GM21619 (cell line): ENCODE results near the gene SOHLH1.

Experiments used
- ATAC-seq: cut with Tn5 transposase; IDR thresholded peaks from one replicate; pipeline ENCODE4 v1.9.1; 2021; ENCODE audit not compliant: unreplicated experiment

SOHLH1 gene

GRCh38 chr9:135699440-135699839 is at the start of gene SOHLH1:
SOHLH1 (minus strand) TSS chr9:135699481; CDS start chr9:135699467, 14 bp downstream.
- ATAC-seq: no peak

- no peak for ATAC-seq
These were observed 49.4 kb upstream of the SOHLH1 start for GRCh38 chr9:135748676-135749075.

- ATAC-seq: no peak
These were observed 48.0 kb upstream of the SOHLH1 start for GRCh38 chr9:135747311-135747710.

DNA sequence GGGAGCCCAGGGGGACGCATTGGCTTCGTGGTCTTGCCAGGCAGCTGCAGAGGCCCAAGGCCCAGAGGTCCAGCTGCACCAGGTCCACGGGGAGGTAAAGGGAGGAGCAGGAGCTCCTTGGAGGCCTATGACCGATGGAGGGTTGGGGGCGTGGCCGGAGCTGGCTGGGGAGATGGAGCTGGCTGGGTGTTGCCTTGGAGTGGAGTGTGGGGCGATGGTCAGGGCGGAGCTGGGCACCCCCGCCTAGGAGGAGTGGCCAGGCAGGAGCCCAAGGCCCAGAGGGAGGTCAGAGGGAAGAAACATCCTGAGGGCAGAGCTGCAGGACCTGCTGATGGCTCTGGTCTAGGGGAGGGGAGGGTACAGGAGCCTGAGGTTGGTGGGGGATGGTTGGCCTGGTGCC is 47.3 kb upstream of the SOHLH1 start:
- ATAC-seq: no peak

DNA sequence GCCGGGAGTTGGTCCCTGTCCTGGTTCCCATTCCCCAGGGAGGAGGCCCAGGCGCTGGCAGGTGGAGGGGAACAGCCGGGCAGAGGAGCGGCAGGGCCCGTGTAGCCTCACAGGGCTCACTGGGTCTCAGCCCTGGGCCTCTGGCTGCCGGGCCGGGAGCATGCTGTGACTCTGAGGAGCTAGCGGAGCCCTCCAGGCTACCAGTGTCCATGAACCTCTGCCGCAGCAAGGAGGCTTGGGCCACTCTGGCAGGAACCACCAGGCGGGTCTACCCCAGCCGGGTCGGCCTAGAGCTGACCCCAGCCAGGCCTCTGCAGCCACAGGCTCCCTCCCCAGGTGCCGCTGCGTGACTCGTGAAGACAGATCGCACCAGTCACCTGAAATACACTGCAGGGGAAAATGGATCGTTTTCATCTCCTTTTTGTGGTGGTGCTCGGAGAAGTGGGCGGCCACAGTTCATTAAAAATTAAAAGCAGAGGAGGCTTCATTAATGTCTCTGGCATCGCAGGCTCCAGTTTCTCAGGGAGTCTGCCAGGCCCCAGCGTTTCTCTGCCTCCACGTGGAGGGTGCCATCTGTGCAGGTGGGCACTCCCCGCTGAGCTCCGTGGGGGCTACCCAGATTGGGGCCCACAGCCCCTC is 46.5 kb upstream of the SOHLH1 start:
- ATAC-seq: no peak

DNA sequence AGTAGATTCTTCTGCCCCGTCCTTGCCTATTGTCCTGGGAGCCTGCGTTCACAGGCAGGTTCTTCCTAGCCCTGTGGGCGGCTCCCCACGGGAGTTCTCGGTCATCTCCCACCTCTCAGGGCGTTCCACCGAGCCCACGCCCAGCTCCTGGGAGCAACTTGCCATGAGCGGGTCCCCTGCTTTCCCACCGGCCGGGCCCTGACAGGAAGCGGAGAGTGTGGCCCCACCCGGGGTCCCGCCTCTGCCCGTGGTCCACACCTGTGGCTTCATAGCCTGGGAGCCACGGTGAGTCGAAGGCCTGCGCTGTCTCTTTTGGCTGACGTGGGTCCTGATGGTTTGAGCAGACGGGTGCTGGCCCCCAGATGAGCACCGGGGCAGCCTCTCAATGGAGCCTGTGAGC is 45.9 kb upstream of the SOHLH1 start:
- no peak for ATAC-seq

DNA sequence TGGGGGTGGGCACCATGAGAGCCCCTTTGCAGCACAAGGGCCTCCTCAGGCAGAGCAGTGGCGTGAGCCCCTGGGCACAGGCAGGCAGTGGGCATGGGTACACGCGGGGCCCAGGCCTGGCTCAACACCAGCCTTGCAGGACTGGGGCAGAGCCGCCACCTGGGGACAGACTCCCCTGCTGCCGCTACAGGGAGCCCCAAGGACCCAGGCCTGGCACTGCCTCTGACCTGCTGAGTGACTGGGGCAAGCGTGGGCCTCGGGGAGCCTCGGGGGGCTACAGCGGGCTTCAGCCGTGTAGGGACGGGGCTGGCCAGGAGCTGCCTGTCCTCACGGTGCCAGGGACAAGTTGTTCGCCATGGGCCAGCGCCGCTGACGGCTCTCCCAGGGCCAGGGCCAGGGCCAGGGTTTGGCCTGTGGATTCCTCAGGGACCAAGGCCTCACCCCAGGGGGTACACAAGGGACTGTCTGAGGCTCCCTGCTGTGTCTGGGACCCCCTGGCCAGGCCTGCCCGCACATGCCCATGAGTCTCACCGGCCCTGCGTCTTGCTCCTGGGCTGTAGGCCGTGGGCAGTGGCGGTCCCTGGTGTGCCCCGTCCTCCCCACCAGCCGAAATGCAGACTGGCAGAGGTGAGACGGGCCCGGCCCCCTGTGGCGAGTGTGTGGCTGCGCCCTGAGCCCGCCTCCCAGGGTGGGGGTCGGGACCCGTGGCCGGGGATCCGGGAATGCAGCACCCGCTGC is 45.2 kb upstream of the SOHLH1 start:
- ATAC-seq: no peak

GRCh38 chr9:135743546-135744332 is 44.5 kb upstream of the SOHLH1 start:
- no peak for ATAC-seq

DNA sequence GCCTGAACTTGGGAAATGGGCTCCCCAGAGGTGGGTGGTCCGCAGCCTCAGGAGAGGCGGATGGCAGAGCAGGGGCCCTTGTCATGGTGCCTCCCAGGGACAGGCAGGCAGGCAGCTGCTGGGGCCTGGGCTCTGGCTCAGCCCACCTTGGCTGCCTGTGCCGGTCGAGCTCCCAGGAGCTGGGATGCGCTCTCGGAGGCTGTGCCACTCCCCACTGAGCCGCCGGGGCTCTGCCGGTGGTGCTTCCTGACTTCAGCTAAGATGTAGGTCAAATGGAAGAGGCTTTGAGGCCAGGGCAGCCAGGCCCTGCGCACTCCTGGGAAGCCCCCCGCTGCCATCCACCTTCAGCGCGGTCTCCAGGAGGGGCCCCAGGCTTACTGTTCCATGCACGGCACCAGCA is 43.7 kb upstream of the SOHLH1 start:
- ATAC-seq: no peak

- ATAC-seq: no peak
These were observed 42.3 kb upstream of the SOHLH1 start for GRCh38 chr9:135741276-135742219.

- ATAC-seq: no peak
These were observed 40.3 kb upstream of the SOHLH1 start for GRCh38 chr9:135739271-135740220.

GRCh38 chr9:135737840-135738521 is 38.7 kb upstream of the SOHLH1 start:
- ATAC-seq: no peak

- ATAC-seq: no peak
These were observed 37.9 kb upstream of the SOHLH1 start for GRCh38 chr9:135736979-135737839.

DNA sequence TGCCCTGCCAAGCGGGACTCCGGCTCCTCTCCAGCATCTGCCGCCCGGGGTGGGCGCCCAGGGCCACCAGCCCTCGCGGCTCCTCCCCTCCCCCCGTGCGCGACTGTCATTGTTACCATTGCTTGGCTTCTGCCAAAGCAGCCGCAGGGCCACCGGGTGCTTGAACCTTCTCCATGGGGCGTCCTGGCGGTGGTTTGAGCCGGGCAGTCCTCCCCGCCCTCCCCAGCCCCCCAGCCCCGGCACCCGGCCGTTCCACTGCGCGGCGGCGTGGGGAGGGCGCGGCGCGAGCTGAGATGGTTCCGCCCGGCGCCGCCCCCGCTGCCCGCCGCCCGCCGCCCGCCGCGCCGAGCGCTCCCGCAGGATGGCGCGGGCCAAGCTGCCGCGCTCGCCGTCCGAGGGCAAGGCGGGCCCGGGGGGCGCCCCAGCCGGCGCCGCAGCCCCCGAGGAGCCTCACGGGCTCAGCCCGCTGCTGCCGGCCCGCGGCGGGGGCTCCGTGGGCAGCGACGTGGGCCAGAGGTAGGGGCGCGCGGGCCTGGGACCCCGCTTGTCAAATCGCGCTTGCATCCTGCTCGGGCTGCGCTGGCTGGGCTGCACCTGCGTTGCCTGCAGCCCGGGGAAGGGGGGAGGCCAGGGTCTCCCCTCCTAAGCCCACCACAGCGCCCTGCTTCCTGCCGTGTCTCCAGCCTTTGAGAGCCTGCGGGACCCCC is 37.1 kb upstream of the SOHLH1 start:
- ATAC-seq: no peak

DNA sequence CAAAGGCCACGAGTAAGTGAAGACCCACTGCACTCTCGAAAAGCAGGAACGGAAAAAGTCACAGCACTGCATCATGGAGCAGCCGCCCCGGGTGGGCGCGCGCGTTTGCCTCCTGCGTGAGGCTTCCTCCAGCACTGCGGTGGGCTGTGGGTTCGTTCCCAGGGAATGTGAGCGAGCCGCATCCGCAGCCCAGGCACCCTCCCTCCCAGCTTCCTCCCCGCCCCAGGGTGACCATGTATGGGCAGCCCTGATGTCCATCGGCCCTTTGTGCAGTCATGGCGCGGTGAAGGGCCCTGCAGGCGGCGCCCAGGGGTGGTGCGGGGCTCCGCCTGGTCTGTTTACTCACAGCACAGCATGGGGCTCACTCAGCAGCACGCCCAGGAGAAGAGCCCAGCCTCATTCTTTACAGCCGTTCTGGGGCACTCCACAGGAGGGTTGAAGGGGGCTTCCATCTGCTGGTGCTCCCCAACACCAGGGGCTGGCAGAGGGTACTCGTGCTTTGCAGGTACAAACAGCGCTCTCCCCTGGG is 35.4 kb upstream of the SOHLH1 start:
- no peak for ATAC-seq

- no peak for ATAC-seq
These were observed 33.4 kb upstream of the SOHLH1 start for GRCh38 chr9:135732569-135733257.

DNA sequence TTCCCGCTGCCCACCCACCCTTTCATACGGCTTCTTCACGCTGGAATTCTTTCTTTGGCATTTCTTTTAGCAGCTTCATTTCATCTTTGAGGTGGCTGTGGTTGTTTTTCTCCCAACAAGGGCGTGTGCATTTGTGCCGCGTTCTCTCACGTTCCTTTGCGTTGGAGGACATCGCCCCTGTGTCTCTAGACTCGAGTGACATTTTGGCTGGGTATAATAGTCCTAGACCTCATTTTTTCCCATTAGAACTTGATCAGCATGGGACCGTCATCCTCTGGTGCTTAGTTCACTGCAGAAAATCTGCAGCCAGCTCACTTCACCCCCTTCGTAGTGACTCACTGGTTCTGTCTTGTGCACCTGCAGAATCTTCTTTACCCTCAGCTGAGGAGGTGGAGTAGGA is 32.2 kb upstream of the SOHLH1 start:
- no peak for ATAC-seq
